ENCODE results near the gene CUX1.

- no peak for TF ChIP-seq POLR2A (IDR thresholded peaks at IDR 0.05)
- TF ChIP-seq CTCF (IDR thresholded peaks at IDR 0.05) = no peak
These were observed 186.8 kb downstream of the CUX1 start for GRCh38 chr7:102004229-102004628.

Data from ovary (tissue), 3 donors.